ENCODE results near the gene NGB. TPM values are rescaled to one million over a fixed set of nuclear protein-coding genes. Genes with fewer than 3 reads are reported as not detected.

Gene NGB
- total RNA-seq, 1 donor from 2014 or later: not detected

DNA sequence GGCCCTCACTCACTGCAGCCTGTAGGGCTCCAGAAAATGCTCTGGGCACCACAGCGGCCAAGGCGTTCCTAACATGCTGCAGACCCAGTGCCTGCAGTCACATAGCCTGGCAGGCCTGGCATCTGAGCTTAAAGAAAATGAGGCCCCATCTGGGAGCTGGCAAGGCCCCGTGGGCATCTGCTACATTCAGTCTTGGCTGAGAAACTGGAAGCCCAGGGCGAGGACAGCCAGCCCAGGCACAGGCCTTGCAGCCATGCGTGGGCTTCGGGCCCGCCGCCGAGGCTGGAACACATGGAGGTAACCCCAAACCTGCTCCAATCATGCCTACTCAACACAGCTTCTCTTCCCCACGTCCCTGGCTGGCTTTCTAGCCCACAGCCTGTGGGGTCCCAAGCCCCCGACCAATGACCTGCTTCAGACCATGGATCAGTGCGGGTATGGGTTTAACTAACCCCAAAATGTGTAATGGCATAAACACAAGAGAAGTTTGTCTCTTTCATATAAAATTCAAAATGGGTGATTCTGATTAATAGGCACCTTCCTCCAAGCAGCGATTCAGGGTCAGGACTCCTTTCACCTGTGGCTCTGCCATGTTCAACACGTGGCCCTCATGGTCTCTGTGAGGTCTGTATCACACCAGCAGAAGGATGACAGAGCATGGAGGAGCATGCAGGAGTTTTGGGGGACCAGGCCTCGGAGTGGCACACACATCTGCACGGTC lies 6.4 kb downstream of the NGB start:
- no peak for DNase-seq (ENCODE audit: low spot score)

GRCh38 chr14:77260631-77261030 lies 10.4 kb downstream of the NGB start:
- no peak for DNase-seq (ENCODE audit: low spot score)

DNA sequence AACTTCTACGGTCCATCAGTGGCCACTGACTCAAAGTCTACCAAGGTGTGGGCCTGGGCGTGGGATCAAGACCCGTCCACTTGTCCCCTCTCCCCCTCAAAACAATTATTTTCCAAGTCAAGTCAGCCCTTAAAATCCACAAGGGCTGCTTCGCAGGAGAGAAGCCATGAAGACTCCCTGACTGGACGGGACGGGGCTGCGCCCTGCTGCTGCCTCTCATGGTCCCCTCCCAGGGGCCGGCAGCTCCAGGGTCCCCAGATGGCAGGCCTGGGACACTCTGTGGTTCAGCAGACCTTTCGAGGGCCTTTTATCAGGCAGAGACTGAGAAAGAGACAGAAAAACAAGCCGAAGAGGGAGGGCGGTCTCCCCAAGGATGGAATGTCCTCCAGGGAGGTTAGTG lies 10.8 kb downstream of the NGB start:
- no peak for DNase-seq (ENCODE audit: low spot score)

- no peak for DNase-seq (ENCODE audit: low spot score)
These were observed 11.8 kb downstream of the NGB start for GRCh38 chr14:77259025-77259715.

DNA sequence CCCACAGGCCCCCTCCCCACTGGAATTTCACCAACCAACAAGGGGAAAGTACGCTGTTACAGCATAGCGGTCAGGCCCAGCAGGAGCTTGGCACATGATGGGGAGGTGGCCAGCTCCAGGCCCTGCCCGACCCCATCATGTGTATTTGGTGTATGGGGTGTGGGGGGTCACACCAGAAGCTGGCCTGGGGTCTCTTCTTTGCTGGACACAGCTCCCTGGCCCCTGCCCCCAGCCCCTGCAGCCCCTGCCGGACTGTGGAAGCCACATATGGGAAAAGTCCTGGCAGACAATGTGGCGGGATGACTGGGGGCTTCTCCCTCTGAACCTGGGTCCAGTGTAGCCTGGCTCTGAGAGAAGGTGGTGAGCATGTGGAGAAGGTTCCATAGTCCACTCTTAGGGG lies 12.4 kb downstream of the NGB start:
- no peak for DNase-seq (ENCODE audit: low spot score)

- DNase-seq (ENCODE audit: low spot score): no peak
These were observed 13.3 kb downstream of the NGB start for GRCh38 chr14:77257700-77258099.

DNA sequence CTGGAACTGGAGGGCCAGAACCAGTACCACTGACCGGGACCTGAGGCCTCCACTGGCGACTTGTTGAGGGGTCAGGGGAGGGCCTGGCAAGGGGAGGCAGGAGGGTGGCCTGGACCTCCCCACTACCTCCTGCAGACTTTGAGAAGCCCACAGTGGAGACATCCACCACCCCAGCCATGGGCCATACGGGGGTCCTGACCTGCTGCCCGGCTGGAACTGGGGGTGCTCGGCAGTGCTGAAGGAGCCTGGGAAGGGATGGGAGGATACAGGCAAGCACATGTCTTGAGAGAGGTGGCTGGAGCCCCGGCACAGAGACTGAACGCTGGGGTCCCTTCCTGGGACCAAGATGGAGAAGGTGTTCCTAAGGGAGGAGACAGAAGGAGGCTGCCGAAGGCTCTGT lies 14.3 kb downstream of the NGB start:
- DNase-seq (ENCODE audit: low spot score): no peak

DNA sequence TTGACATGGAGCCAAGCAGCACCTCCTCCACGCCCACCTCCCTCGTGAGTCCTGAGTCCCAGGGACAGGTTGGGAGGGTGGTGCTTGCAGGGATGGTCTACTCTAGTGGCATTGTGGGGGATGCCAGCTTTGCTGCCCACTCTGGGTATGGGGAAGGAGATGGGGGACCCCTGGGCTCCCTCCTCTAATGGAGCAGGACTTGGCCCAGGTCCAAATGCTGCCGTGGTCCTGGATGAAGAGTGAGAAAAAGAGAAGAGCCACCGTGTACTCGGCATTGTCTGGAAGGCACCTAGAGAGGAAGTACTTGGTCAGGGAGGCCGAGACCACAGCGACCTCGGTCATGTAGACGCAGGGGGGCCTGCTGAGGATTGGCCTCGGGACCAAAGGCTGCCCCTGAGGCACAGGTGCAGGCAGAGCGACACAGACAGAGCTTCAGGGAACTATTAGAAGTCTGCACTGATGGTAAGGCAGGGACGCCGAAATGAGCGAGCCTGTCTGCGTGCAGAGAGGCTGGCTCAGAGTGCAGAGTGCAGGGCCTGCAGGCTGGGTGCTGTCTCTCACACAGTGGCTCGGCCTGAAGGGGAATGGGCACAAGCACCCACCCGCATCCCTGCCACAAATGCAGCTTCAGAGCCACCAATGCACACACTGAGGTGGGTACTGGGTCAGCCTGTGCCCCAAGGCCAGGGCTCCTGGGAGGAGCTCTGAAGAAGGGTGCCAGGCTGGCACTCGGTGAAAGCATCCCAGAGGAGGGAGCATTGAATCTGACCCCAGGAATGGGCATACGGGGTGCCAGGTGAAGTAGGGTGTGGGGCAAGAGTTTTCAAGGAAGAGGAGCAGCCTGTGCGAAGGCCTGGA lies 17.4 kb downstream of the NGB start:
- no peak for DNase-seq (ENCODE audit: low spot score)

GRCh38 chr14:77251870-77252269 lies 19.1 kb downstream of the NGB start:
- no peak for DNase-seq (ENCODE audit: low spot score)

DNA sequence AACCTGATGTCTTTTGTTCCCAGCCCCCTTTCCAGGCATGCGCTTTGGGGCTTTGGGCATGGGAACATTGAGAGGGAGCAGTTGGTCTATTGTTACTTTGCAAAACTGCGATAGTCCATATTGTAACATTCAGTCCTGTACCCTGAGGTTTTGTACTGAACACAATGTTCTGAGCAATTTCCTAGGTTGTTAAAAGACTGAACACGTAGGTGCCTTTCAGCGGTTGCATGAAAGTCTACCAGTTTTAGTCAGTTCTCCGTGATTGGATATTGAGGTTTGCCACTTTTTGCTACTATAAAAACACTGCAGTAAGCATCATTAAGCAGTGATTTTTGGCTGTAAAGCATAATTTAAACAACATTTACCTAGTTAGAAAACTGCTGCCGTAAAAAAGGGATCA lies 20.1 kb downstream of the NGB start:
- no peak for DNase-seq (ENCODE audit: low spot score)

DNA sequence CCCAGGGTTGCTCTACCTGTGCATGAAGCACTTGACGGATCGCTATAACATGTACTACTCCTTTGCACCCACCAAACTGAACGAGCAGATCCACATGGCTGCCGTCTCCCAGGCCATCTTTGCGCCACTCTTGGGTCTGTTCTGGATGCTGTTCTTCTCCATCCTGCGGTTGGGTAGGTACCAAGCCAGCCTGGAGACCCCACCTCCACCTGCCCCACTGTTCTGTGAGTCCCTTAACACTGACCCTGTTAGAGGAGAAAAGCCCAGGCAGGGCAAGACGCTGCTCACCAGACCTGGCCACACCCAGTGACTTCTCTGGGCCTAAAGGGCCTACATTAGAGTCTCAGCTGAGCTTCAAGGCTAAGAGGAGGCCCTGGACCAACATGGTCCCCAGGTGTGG lies 21.7 kb downstream of the NGB start:
- no peak for DNase-seq (ENCODE audit: low spot score)

- DNase-seq (ENCODE audit: low spot score): no peak
These were observed 22.3 kb downstream of the NGB start for GRCh38 chr14:77248666-77249065.

- DNase-seq (ENCODE audit: low spot score): no peak
These were observed 24.2 kb downstream of the NGB start for GRCh38 chr14:77246784-77247183.

DNA sequence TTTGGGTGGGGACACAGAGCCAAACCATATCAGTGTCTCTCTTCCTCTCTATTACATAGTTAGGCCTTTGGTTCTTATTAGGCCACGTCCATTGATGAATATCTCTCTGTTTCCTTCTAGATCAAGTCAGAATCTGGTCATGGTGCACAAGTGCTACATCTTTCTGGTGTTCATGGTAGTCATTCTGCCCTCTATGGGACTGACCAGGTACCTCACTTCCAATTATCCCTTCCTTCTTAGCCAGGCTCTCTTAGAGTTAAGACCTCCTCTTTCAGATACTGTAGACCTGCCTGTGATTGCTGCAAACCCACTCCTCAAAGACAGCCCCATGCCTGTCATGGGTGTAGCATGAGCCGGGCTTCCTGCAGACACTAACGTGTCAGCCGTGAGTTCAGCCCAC lies 25.2 kb downstream of the NGB start:
- DNase-seq (ENCODE audit: low spot score): no peak

DNA sequence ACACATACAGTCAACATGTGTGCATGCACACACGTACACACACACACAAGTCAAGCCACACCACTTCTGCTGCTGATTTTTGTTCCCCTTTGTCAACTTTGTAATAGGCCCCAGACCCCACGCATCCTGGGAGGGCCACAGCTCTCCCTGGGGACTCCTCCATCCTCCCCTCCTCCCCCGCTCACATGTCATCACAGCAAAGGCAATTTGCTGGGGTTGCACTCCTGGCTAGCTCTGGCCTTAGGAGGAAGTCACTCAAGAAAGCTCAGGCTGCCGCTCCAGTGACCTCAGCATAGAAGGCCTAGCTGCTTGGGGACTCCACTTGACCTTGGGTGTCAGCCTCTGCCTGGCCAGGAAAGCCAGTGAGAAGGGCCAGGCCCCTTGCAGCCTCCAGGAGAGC lies 27.2 kb downstream of the NGB start:
- no peak for DNase-seq (ENCODE audit: low spot score)

- no peak for DNase-seq (ENCODE audit: low spot score)
These were observed 28.3 kb downstream of the NGB start for GRCh38 chr14:77242752-77243151.

DNA sequence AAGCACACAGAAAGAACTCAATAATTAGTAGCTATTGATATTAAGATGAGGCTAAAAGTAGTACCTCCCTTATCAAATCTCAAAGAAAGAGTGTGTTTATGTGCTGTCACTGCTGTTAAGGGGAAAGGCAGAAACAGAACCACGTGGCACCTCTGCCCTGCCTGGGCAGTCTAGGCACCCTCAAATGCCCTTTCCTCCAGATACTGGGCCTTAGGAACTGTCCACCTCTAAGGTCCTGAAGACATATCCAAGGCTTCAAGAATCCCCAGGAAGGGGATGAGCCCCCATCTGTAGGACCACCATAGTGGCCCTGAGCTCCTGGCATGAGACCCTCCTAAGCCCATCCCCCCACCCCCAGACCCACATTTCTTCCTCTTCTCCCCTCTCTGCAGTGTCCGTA lies 29.1 kb downstream of the NGB start:
- no peak for DNase-seq (ENCODE audit: low spot score)

- DNase-seq (ENCODE audit: low spot score): no peak
These were observed 30.6 kb downstream of the NGB start for GRCh38 chr14:77240336-77240915.

DNA sequence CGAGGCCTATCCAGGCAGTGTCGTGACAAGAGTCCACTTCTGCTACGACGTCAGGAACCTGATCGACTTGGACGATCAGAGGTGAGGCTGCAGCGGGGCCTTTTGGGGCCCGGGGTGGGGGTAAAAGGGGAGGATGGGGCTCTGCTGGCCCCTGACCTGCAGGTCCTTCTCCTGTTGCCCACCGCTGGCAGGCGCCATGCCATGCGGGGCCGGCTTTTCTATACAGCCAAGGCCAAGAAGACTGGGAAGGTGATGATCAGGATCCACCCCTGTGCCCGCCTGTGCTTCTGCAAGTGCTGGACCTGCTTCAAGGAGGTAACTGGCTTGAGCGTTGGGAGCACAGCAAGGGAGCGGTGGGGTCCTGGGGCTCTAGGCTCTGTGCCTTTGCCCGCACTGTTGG lies 31.6 kb downstream of the NGB start:
- DNase-seq (ENCODE audit: low spot score): no peak

DNA sequence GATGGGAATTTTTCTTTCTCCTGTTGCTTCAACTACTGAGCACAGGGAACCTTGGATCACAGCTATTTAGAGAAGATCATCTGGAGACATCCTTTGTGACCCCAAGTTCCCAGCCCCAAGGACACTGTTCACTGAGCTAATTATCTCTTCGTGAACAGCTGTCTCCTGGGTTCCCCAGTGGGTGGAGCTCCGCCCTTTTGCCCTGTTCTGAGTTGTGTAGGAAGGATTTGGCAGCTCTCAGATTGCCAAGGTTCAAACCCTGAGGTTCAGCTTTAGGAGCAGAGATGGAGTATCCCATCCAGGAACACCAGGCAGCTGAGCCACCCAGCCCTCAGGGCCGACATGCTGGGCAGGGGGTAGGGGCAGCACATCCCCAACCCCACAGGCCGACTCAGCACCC lies 32.0 kb downstream of the NGB start:
- DNase-seq (ENCODE audit: low spot score): no peak

DNA sequence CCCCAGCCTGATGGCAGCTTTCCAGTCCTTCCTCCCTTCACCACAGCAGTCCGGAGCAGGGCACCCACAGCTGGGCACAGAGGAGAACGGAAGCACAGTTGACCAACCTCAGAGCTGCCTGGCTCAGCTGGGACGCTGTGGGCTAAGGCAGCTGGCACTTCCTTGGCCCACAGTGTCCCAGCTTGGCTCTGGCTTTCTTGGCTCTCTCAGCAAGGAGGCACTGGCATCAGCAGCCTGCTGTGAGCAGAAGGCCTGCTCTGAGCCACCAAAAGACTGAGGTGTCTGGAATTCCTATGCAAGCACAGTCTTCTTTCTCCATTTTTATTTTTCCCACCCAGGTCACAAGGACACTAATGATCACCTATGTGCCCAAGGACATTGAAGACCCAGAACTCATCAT lies 32.6 kb downstream of the NGB start:
- DNase-seq (ENCODE audit: low spot score): no peak

GRCh38 chr14:77236814-77237213 lies 34.2 kb downstream of the NGB start:
- DNase-seq (ENCODE audit: low spot score): no peak
